ENCODE data around the gene FAM131B.

The FAM131B gene

GRCh38 chr7:143382126-143382790 is 19.7 kb upstream of the FAM131B start:
- no peak for DNase-seq

GRCh38 chr7:143381427-143382125 is 19.1 kb upstream of the FAM131B start:
- no peak for DNase-seq

- peak; percentile 94 to 97 for DNase-seq
These were observed 18.3 kb upstream of the FAM131B start, which contains the start of gene ZYX for GRCh38 chr7:143380646-143381426. TSS of gene ZYX (plus strand) at chr7:143381345. CDS start at chr7:143381572, 227 bp downstream.

- peak; percentile 88 to 91 for DNase-seq
These were observed 17.7 kb upstream of the FAM131B start for GRCh38 chr7:143380260-143380645.

GRCh38 chr7:143379611-143380259 is 17.2 kb upstream of the FAM131B start:
- no peak for DNase-seq

- no peak for DNase-seq
These were observed 13.9 kb upstream of the FAM131B start for GRCh38 chr7:143376396-143376795.

- peak; percentile 82 to 93 for DNase-seq
These were observed 13.0 kb upstream of the FAM131B start for GRCh38 chr7:143375298-143376034.

GRCh38 chr7:143374561-143374960 is 12.0 kb upstream of the FAM131B start:
- peak; percentile 69 to 79 for DNase-seq

- DNase-seq = no peak
These were observed 10.8 kb upstream of the FAM131B start for GRCh38 chr7:143373255-143373794.

- peak; percentile 79 to 87 for DNase-seq
These were observed 9.6 kb upstream of the FAM131B start for GRCh38 chr7:143372070-143372469.

- DNase-seq = no peak
These were observed 7.5 kb upstream of the FAM131B start for GRCh38 chr7:143369678-143370651.

- no peak for DNase-seq
These were observed 5.9 kb upstream of the FAM131B start for GRCh38 chr7:143368387-143368786.

- DNase-seq = no peak
These were observed 5.5 kb upstream of the FAM131B start for GRCh38 chr7:143367972-143368371.

- no peak for DNase-seq
These were observed 764 bp upstream of the FAM131B start for GRCh38 chr7:143363016-143363937.

- DNase-seq = no peak
These were observed 872 bp downstream of the FAM131B start for GRCh38 chr7:143361552-143362130.

GRCh38 chr7:143360788-143361551 is 1.5 kb downstream of the FAM131B start:
- no peak for DNase-seq

- DNase-seq = peak in 1 of 2 experiments; percentile 10
These were observed 2.7 kb downstream of the FAM131B start for GRCh38 chr7:143359771-143360353.

GRCh38 chr7:143358626-143359025 is 3.9 kb downstream of the FAM131B start:
- DNase-seq = no peak

Data from Kasumi-1 (cell line).